IMR-90 (cell line): ENCODE data around the gene HTR3C. TPM values are rescaled to one million over a fixed set of nuclear protein-coding genes. Genes with fewer than 3 reads are reported as not detected.

Source experiments
- ATAC-seq: fragments of 200-7000 bp; cut with Tn5 transposase; 2 replicates; pipeline ENCODE4 v1.9.1; 2020; ENCODE audit warnings: low read depth, mild to moderate bottlenecking, moderate library complexity
- BruUV-seq: library from RNA; stranded (reverse); fragments of 400-500 nt; replicated peaks from 2 replicates; lab custom pipeline; 2021; lab: Mats Ljungman, UMichigan
- CTCF ChIA-PET: fragments of 300-600 bp; formaldehyde crosslinking; extraction: SDS; loops from one replicate; lab custom pipeline; 2021; ENCODE audit warnings: antibody characterized with exemption; lab: Yijun Ruan, JAX
- POLR2A ChIA-PET: fragments of 300-600 bp; sonication (Branson Sonifier 250); formaldehyde crosslinking; loops from one replicate; lab custom pipeline; 2022; ENCODE audit warnings: antibody characterized with exemption; ENCODE audit not compliant: unreplicated experiment; lab: Charles Lee
- DNase-seq: peaks from one replicate; pipeline ENCODE4 v3.0.0; 2013
- H2AFZ ChIP-seq: replicated peaks from 2 replicates; pipeline ENCODE3; 2013; ENCODE audit warnings: low read length, mild to moderate bottlenecking; ENCODE audit not compliant: poor library complexity
- H2AK5ac ChIP-seq: 2 replicates; pipeline ENCODE4 v1.6.1; 2013; ENCODE audit warnings: low read depth, low read length, inconsistent platforms
- H2AK9ac ChIP-seq: replicated peaks from 2 replicates; pipeline ENCODE3; 2013; ENCODE audit warnings: mild to moderate bottlenecking, low read depth, low read length, moderate library complexity; ENCODE audit not compliant: poor library complexity
- H2BK120ac ChIP-seq: 2 replicates; pipeline ENCODE4 v1.6.1; 2013; ENCODE audit warnings: low read depth, low read length, inconsistent platforms
- H2BK15ac ChIP-seq: 3 replicates; pipeline ENCODE4 v1.6.1; 2013; ENCODE audit warnings: low read depth, low read length, inconsistent platforms
- H2BK20ac ChIP-seq: 2 replicates; pipeline ENCODE4 v1.6.1; 2013; ENCODE audit warnings: low read depth, mild to moderate bottlenecking, inconsistent platforms, low read length, moderate library complexity
- H2BK5ac ChIP-seq: 2 replicates; pipeline ENCODE4 v1.6.1; 2013; ENCODE audit warnings: mild to moderate bottlenecking, low read depth, low read length, inconsistent platforms; ENCODE audit not compliant: poor library complexity, severe bottlenecking
- H3K14ac ChIP-seq: replicated peaks from 2 replicates; pipeline ENCODE4 v1.6.1; 2013; ENCODE audit warnings: low read depth, low read length, inconsistent platforms
- H3K18ac ChIP-seq: 2 replicates; pipeline ENCODE4 v1.6.1; 2013; ENCODE audit warnings: low read depth, low read length, control low read depth
- H3K23ac ChIP-seq: 2 replicates; pipeline ENCODE4 v1.6.1; 2013; ENCODE audit warnings: low read depth, low read length, inconsistent platforms
- H3K27ac ChIP-seq: 2 replicates; pipeline ENCODE4 v1.5.1; 2013; ENCODE audit warnings: mild to moderate bottlenecking, control low read depth, low read length; ENCODE audit not compliant: insufficient read depth
- H3K27me3 ChIP-seq: 2 replicates; pipeline ENCODE4 v1.6.1; 2013; ENCODE audit warnings: low read length; ENCODE audit not compliant: control insufficient read depth, insufficient read depth
- H3K36me3 ChIP-seq: 2 replicates; pipeline ENCODE4 v1.6.1; 2013; ENCODE audit warnings: low read length, mixed read lengths; ENCODE audit not compliant: control insufficient read depth, insufficient read depth
- H3K4ac ChIP-seq: 2 replicates; pipeline ENCODE4 v1.6.1; 2013; ENCODE audit warnings: low read depth, low read length, inconsistent platforms
- H3K4me1 ChIP-seq: 2 replicates; pipeline ENCODE4 v1.6.1; 2013; ENCODE audit warnings: low read length, mixed read lengths; ENCODE audit not compliant: control insufficient read depth, insufficient read depth
- H3K4me2 ChIP-seq: 2 replicates; pipeline ENCODE4 v1.6.1; 2013; ENCODE audit warnings: low read depth, mild to moderate bottlenecking, control low read depth, low read length, moderate library complexity
- H3K4me3 ChIP-seq: 2 replicates; pipeline ENCODE4 v1.5.1; 2013; ENCODE audit warnings: low read depth, mild to moderate bottlenecking, control low read depth, low read length, moderate library complexity; ENCODE audit not compliant: insufficient read depth
- H3K56ac ChIP-seq: 2 replicates; pipeline ENCODE4 v1.6.1; 2013; ENCODE audit warnings: low read length, inconsistent platforms; ENCODE audit not compliant: insufficient read depth; ENCODE audit errors: extremely low read depth
- H3K79me1 ChIP-seq, 2 experiments: 2 replicates each; pipeline ENCODE4 v1.6.1; 2013; ENCODE audit warnings: low read length in 2 of 2, inconsistent platforms in 1 of 2, low read depth in 1 of 2
- H3K9ac ChIP-seq: 2 replicates; pipeline ENCODE4 v1.6.1; 2013; ENCODE audit warnings: low read depth, low read length, control low read depth
- H3K9me1 ChIP-seq: 2 replicates; pipeline ENCODE4 v1.6.1; 2013; ENCODE audit warnings: low read length, inconsistent platforms; ENCODE audit not compliant: insufficient read depth
- H3K9me3 ChIP-seq: 2 replicates; pipeline ENCODE4 v1.6.1; 2013; ENCODE audit warnings: low read length; ENCODE audit not compliant: control insufficient read depth, insufficient read depth
- H4K20me1 ChIP-seq: 2 replicates; pipeline ENCODE4 v1.6.1; 2013; ENCODE audit warnings: low read length, inconsistent platforms; ENCODE audit not compliant: insufficient read depth
- H4K5ac ChIP-seq: 2 replicates; pipeline ENCODE4 v1.6.1; 2013; ENCODE audit warnings: mild to moderate bottlenecking, low read depth, low read length, control low read depth
- H4K8ac ChIP-seq, 2 experiments: 2 replicates each; pipeline ENCODE4 v1.6.1; 2013; ENCODE audit warnings: low read depth in 2 of 2, low read length in 2 of 2, control low read depth in 1 of 2, inconsistent platforms in 1 of 2
- H4K91ac ChIP-seq: 2 replicates; pipeline ENCODE4 v1.6.1; 2013; ENCODE audit warnings: low read depth, low read length, inconsistent platforms; ENCODE audit not compliant: insufficient read depth
- CEBPB ChIP-seq: IDR thresholded peaks from 2 replicates; pipeline ENCODE4 v1.6.1; 2012; ENCODE audit warnings: low read depth, low read length, improper control_type of control experiment
- CTCF ChIP-seq: conservative IDR thresholded peaks from 2 replicates; pipeline ENCODE4 v1.5.1; 2012; ENCODE audit warnings: mild to moderate bottlenecking, low read depth, low read length, improper control_type of control experiment
- WGBS, 2 experiments: methylation state at CpG; one replicate each; pipeline versions ENCODE4 v1.1.5 to v1.1.7; 2013; ENCODE audit warnings: missing lambda C conversion rate in 2 of 2; ENCODE audit not compliant: insufficient read length in 1 of 2; ENCODE audit errors: extremely low coverage in 2 of 2; 5-methylcytosine and 5-hydroxymethylcytosine counted together
- dilution Hi-C: fragments of 300-500 bp; cut with HindIII; formaldehyde crosslinking; loops from one replicate; pipeline ENCODE4 v1.14.3; 2018; ENCODE audit warnings: low sequenced_read_pairs; ENCODE audit not compliant: unreplicated experiment
- in situ Hi-C: fragments of 300-500 bp; cut with MboI; formaldehyde crosslinking; loops from 3 replicates; pipeline ENCODE4 v1.14.3; 2019; ENCODE audit warnings: low sequenced_read_pairs, inconsistent platforms, mixed read lengths
- intact Hi-C: fragments of 100-400 bp; cut with micrococcal nuclease; formaldehyde crosslinking; loops from 2 replicates; pipeline ENCODE4 v1.10.0; 2022
- polyA plus RNA-seq, 3 experiments: library from polyadenylated mRNA; depleted of rRNA; stranded (reverse); fragments of >200 nt; gene quantifications; 2 replicates each; pipeline ENCODE4 v1.2.3, GENCODE V29; 2012; ENCODE audit warnings: low replicate concordance in 1 of 3
- total RNA-seq: library from RNA; depleted of rRNA; stranded (reverse); fragments of >200 nt; gene quantifications from 2 replicates; pipeline ENCODE4 v1.2.3, GENCODE V29; 2012

Gene HTR3C
- total and polyA plus RNA-seq, 2 of the 4 experiments (the other 2 are of a cell fraction), result not detected

GRCh38 chr3:184085389-184085852 lies 32.6 kb downstream of the HTR3C start:
- no peak overlapping the region for H4K91ac ChIP-seq
- no TSS peak for BruUV-seq
- peak; percentile 36 for DNase-seq
- no peak overlapping the region for H2BK120ac ChIP-seq
- no peak overlapping the region for H3K56ac ChIP-seq
- no peak overlapping the region for H2AK5ac ChIP-seq
- H3K14ac ChIP-seq, result no peak overlapping the region
- peak; percentile 47; the same call in 1 of the 2 replicates for TF ChIP-seq CEBPB
- no peak for TF ChIP-seq CTCF
- CTCF ChIA-PET, result no interaction called here
- intact Hi-C loops, result no loop called here
- no peak overlapping the region for H2AK9ac ChIP-seq
- no peaks in the 10 kb centered on the region for H3K4me1 ChIP-seq
- H3K23ac ChIP-seq, result no peak overlapping the region
- no peak overlapping the region for H4K8ac ChIP-seq
- no peak overlapping the region for H3K18ac ChIP-seq
- H4K5ac ChIP-seq, result no peak overlapping the region
- H2BK20ac ChIP-seq, result no peak overlapping the region
- no peaks in the 10 kb centered on the region for H3K36me3 ChIP-seq
- H3K9me1 ChIP-seq, result no peaks in the 10 kb centered on the region
- H2AFZ ChIP-seq, result no peak overlapping the region
- H3K79me1 ChIP-seq, result no peaks in the 10 kb centered on the region
- H4K20me1 ChIP-seq, result no peaks in the 10 kb centered on the region
- in situ Hi-C loops, result no loop called here
- POLR2A ChIA-PET, result no interaction called here
- no peak for ATAC-seq
- WGBS, 2 experiments, result 50% methylated on average over 1 of the region's 3 CpGs; no CpG with 5 or more reads in 1 of the 2 experiments
- dilution Hi-C loops, result no loop called here
- H3K27me3 ChIP-seq, result peaks cover 10% of the 10 kb centered on the region
- H2BK15ac ChIP-seq, result no peak overlapping the region
- no peak overlapping the region for H3K4me3 ChIP-seq
- H2BK5ac ChIP-seq, result no peak overlapping the region
- H3K27ac ChIP-seq, result no peak overlapping the region
- H3K9me3 ChIP-seq, result peaks cover 6% of the 10 kb centered on the region
- H3K9ac ChIP-seq, result no peak overlapping the region
- no peak overlapping the region for H3K4ac ChIP-seq
- no peak overlapping the region for H3K4me2 ChIP-seq
